Spinal cord (tissue), 10 donors: ENCODE measurements around the gene SMYD2. TPM values are rescaled to one million over a fixed set of nuclear protein-coding genes. Genes with fewer than 3 reads are reported as not detected.

Experiments
- DNase-seq, 6 donors: peaks; one replicate each; pipeline versions ENCODE4 v3.0.0 to v3.0.0-alpha.2; 2013 to 2015; ENCODE audit warnings: low spot score in 6 of 6, low read depth in 4 of 6
- H3K27ac ChIP-seq: one replicate; pipeline ENCODE4 v1.5.1; 2013; ENCODE audit warnings: low read depth, low read length, control low read depth
- H3K27me3 ChIP-seq: one replicate; pipeline ENCODE4 v1.6.1; 2013; ENCODE audit warnings: low read length; ENCODE audit not compliant: control insufficient read depth, insufficient read depth
- H3K36me3 ChIP-seq: one replicate; pipeline ENCODE4 v1.6.1; 2013; ENCODE audit warnings: low read length; ENCODE audit not compliant: control insufficient read depth, insufficient read depth
- H3K4me1 ChIP-seq: one replicate; pipeline ENCODE4 v1.6.1; 2013; ENCODE audit warnings: low read length; ENCODE audit not compliant: control insufficient read depth, insufficient read depth
- H3K4me3 ChIP-seq: one replicate; pipeline ENCODE4 v1.5.1; 2013; ENCODE audit warnings: low read depth, low read length, control low read depth
- H3K9me3 ChIP-seq: one replicate; pipeline ENCODE4 v1.6.1; 2013; ENCODE audit warnings: low read length; ENCODE audit not compliant: control insufficient read depth, insufficient read depth
- WGBS: methylation state at CpG from one replicate; pipeline ENCODE4 v1.1.5; 2013; ENCODE audit warnings: missing lambda C conversion rate; ENCODE audit not compliant: insufficient coverage; 5-methylcytosine and 5-hydroxymethylcytosine counted together
- polyA plus RNA-seq, 2 donors: library from polyadenylated mRNA; unstranded; fragments of 120-200 nt; gene quantifications; one replicate each; pipeline ENCODE4 v1.2.1, GENCODE V29; 2013; ENCODE audit not compliant: insufficient read length in 2 of 2
- total RNA-seq, 2 donors: library from RNA; depleted of rRNA in 1 of 2; stranded (reverse); fragments of 120-200 nt in 1 of 2; fragments of >200 nt in 1 of 2; gene quantifications; one replicate each; pipeline versions ENCODE4 v1.2.3 to v1.2.4, GENCODE V29; 2013 to 2014
- donor health status: healthy.

Gene SMYD2
- total and polyA plus RNA-seq, 4 donors = 36.7 to 65.1 (median 52.2) TPM

- H3K27me3 ChIP-seq = no peaks in the 10 kb centered on the region
- H3K9me3 ChIP-seq = no peaks in the 10 kb centered on the region
- DNase-seq = peak in 5 of 6 donors; percentile 28 to 69 (median 42)
- H3K36me3 ChIP-seq = peaks cover 2% of the 10 kb centered on the region
- H3K4me3 ChIP-seq = no peak overlapping the region
- no peak overlapping the region for H3K27ac ChIP-seq
- peaks cover 9% of the 10 kb centered on the region for H3K4me1 ChIP-seq
- WGBS = 43% methylated on average over 6 of the region's 12 CpGs
Measured at GRCh38 chr1:214364386-214364785, 83.4 kb downstream of the SMYD2 start.

DNA sequence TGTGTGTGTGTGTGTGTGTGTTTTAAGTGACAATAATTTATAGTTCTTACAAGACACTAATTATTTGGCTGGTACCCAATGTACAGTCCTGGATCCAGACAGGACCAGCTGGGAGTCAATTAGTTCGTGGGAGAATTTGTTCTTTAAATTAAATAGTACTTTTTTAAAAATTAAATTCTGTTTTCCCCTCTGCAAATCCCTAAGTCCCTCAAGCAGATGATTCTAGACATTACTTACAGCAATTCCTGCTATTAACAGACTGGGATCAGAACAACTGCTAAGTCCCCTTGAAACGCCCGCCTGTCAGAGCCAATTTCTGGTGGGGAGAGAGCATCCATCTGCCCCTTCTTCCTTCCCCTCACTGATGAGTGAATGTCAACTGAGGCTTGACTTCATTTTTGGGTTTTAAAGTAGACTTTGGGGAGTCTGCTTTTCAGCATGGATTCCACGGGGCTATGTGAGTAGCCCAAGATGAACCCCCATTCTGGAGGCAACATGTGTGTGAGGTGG is 83.9 kb downstream of the SMYD2 start:
- Histone ChIP-seq H3K4me1 (peaks cover 9% of the 10 kb centered on the region), H3K4me3 (no peak overlapping the region), H3K9me3 (no peaks in the 10 kb centered on the region), H3K27me3 (no peaks in the 10 kb centered on the region), H3K36me3 (peaks cover 2% of the 10 kb centered on the region), H3K27ac (no peak overlapping the region)
- peak in 1 of 6 donors; percentile 83 for DNase-seq
- 89% methylated on average over 1 of the region's 4 CpGs for WGBS

DNA sequence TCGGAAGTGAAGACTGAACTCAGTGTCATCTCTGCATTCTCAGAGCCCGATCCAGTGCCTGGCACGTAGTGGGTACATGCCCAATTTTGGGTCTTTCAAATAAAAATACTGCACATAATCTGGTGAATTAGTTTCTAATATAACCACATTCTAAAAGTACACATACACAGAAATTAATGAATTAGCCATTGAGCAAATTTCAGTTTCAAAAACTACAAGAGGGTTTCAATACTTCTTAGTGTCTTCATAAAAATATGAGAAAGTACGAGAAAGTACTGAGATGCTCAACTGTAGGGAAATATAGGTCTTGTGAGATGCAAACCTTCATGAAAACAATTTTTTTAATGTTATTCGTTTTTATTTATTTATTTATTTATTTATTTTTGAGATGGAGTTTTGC is 86.9 kb downstream of the SMYD2 start:
- H3K27ac ChIP-seq = no peak overlapping the region
- no peak overlapping the region for H3K4me3 ChIP-seq
- H3K36me3 ChIP-seq = no peaks in the 10 kb centered on the region
- no peaks in the 10 kb centered on the region for H3K9me3 ChIP-seq
- no peaks in the 10 kb centered on the region for H3K27me3 ChIP-seq
- WGBS = no CpG with 5 or more reads among the region's 5 CpGs
- no peak for DNase-seq
- H3K4me1 ChIP-seq = peaks cover 9% of the 10 kb centered on the region

DNA sequence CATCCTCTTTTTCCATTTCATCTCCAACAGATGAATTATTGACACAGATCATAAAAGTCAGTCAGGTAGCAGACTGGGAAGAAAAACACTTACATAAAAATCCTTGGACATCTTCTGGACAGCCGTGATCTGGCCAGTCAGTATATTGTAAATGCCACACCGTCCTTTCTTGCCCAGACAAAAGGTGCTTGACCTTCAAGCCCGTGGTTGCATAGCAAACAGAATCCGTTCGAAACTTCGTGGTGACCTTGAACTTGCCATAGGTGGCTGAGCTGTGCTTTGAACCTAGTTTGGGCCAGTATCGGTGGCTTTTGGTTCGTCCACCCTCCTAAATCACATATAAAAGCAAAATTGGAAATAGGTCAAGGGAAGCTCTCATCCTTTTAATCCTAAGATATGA is 88.4 kb downstream of the SMYD2 start:
- peaks cover 7% of the 10 kb centered on the region for H3K4me1 ChIP-seq
- no peak overlapping the region for H3K27ac ChIP-seq
- WGBS = 89% methylated on average over 4 of the region's 8 CpGs
- no peaks in the 10 kb centered on the region for H3K27me3 ChIP-seq
- H3K36me3 ChIP-seq = no peaks in the 10 kb centered on the region
- no peak overlapping the region for H3K4me3 ChIP-seq
- H3K9me3 ChIP-seq = no peaks in the 10 kb centered on the region
- DNase-seq = no peak

GRCh38 chr1:214370615-214371014 is 89.7 kb downstream of the SMYD2 start:
- 100% methylated on average over 1 of the region's 3 CpGs for WGBS
- H3K27ac ChIP-seq = no peak overlapping the region
- no peaks in the 10 kb centered on the region for H3K4me1 ChIP-seq
- H3K27me3 ChIP-seq = no peaks in the 10 kb centered on the region
- H3K4me3 ChIP-seq = no peak overlapping the region
- no peaks in the 10 kb centered on the region for H3K9me3 ChIP-seq
- DNase-seq = no peak
- H3K36me3 ChIP-seq = no peaks in the 10 kb centered on the region

DNA sequence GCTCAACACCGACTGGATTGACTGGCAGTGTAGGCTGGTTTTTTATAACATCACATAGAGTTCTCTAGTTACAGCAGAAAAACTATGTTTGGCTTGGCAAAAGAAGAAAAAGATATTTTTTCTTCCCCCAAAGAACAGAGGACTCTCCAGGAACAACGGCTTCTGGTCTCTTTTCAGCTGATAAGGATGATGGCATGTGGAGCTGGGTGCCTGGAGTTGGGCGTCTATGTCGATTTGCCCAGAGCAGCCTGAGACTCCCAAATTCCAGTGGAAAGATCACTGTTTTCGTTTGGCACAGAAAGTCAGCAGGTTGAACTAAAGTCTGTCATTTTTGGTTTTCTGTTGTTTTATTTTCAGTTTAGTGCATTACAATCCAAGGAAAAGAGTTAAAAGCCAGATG is 91.1 kb downstream of the SMYD2 start:
- Histone ChIP-seq H3K36me3 (no peaks in the 10 kb centered on the region), H3K4me3 (no peak overlapping the region), H3K27ac (no peak overlapping the region), H3K27me3 (no peaks in the 10 kb centered on the region), H3K9me3 (no peaks in the 10 kb centered on the region), H3K4me1 (no peaks in the 10 kb centered on the region)
- WGBS = 58% methylated on average over 3 of the region's 5 CpGs
- DNase-seq = peak in 1 of 6 donors; percentile 41

DNA sequence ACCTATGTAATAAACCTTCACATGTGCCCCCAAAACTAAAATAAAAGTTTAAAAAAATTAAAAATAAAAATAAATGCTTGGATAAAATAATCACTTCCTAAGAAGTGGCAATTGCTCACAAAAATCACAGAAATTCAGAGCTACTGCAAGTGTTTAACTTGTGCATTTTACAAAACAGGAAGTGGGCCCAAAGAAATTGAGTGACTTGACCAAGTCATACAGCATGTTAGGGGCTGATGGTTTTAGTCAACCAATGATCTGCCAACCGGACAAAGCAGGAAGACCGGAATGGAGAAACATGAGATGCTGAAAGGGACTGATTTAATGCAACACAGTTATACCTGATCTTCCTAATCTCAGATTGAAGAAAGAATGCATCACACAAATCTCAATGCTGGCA is 96.5 kb downstream of the SMYD2 start:
- Histone ChIP-seq H3K9me3 (no peaks in the 10 kb centered on the region), H3K27me3 (no peaks in the 10 kb centered on the region), H3K27ac (no peak overlapping the region), H3K4me1 (no peaks in the 10 kb centered on the region), H3K36me3 (no peaks in the 10 kb centered on the region), H3K4me3 (no peak overlapping the region)
- DNase-seq = no peak
- WGBS = no CpG with 5 or more reads among the region's 2 CpGs

GRCh38 chr1:214377886-214378285 is 96.9 kb downstream of the SMYD2 start:
- no peak overlapping the region for H3K4me3 ChIP-seq
- H3K36me3 ChIP-seq = no peaks in the 10 kb centered on the region
- H3K4me1 ChIP-seq = no peaks in the 10 kb centered on the region
- 96% methylated on average over 4 of the region's 9 CpGs for WGBS
- H3K27ac ChIP-seq = no peak overlapping the region
- no peaks in the 10 kb centered on the region for H3K27me3 ChIP-seq
- H3K9me3 ChIP-seq = no peaks in the 10 kb centered on the region
- no peak for DNase-seq

DNA sequence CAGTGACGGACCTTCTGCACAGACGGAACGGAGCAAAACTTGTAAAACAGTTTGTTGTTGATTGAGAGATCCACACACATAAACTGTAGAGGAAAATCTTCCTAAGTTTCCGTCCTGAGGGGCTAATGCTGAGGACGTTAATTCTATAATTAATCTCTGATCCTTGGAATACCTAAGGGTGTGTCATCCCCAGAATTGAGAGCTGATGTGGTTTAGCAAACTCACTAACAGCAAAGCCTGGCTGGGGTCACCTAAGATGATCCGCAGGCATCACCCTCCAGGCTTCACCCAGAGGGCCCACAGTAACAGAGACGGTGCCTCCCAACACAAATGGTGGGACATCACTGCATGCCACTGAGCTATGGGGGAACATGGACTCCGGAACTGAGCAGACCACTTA is 97.5 kb downstream of the SMYD2 start:
- Histone ChIP-seq H3K4me1 (no peaks in the 10 kb centered on the region), H3K36me3 (peaks cover 5% of the 10 kb centered on the region), H3K4me3 (no peak overlapping the region), H3K27ac (no peak overlapping the region), H3K27me3 (no peaks in the 10 kb centered on the region), H3K9me3 (no peaks in the 10 kb centered on the region)
- DNase-seq = no peak
- 95% methylated on average over 2 of the region's 8 CpGs for WGBS

GRCh38 chr1:214379236-214379970 is 98.4 kb downstream of the SMYD2 start:
- no peak for DNase-seq
- no peaks in the 10 kb centered on the region for H3K9me3 ChIP-seq
- peaks cover 14% of the 10 kb centered on the region for H3K36me3 ChIP-seq
- H3K4me1 ChIP-seq = no peaks in the 10 kb centered on the region
- no peaks in the 10 kb centered on the region for H3K27me3 ChIP-seq
- no peak overlapping the region for H3K27ac ChIP-seq
- WGBS = 93% methylated on average over 2 of the region's 6 CpGs
- H3K4me3 ChIP-seq = no peak overlapping the region
